DMS 273 (cell line): ENCODE measurements around the gene HYLS1.
"Not testable (repeated sequence)": the region's sequence is repeated elsewhere in the genome, so short reads cannot be mapped to it uniquely, and the experiment has no call there.

Experiments
- DNase-seq: peaks from one replicate; lab custom pipeline; 2025; ENCODE audit not compliant: unreplicated experiment; lab: John Stamatoyannopoulos, UW

The HYLS1 gene, protein sequence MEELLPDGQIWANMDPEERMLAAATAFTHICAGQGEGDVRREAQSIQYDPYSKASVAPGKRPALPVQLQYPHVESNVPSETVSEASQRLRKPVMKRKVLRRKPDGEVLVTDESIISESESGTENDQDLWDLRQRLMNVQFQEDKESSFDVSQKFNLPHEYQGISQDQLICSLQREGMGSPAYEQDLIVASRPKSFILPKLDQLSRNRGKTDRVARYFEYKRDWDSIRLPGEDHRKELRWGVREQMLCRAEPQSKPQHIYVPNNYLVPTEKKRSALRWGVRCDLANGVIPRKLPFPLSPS

DNA sequence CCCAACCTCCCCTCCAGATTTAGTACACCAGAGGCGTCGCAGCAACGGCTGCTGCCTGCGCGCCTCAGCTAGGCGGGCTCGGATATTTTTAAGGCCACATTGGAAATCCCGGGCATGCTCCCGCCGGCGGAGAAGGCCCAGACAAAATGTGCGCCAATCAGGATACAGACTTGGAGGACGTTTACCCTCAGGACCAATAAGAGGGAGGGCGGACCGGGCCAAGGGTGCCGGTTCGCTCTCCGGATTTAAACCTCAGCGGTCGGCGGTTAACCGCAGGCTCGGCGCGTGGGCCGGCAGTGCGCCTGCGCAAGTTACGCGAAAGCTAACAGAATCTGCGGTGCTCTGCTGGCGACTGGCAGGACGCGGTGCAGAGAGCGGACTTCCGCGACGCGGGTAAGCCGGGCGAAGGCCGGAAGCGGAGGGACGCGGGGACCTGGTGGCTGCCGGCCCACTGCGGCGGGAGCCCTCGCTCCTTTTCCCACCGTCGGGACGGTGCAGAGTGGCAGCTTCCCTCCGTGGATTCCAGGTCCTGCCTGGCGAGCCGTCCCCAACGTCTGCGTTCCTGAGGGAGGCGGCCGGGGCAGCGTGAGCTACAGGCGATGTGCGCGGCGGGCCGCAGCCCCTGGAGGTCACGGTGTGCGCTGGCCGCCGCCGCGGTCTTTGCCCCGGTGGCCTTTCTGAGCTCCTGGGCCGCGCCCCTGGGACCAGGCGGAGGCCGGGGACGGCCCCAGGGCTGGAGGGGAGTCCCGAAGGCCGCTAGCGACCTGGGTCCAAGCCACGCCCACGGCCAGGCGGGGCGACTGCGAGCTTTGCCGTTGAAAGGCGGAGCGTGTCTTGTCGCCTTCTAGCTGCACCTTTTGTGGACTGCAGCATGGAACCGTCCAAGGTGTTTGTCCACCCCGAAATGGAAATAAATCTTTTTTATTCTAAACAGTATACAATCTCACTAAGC, at the start of gene HYLS1:
Gene HYLS1, plus strand, starts transcription at position 296 of the 952 bp plus-strand sequence. CDS start 11,701 bp downstream, outside the sequence.
- DNase-seq: peak; percentile 86

DNA sequence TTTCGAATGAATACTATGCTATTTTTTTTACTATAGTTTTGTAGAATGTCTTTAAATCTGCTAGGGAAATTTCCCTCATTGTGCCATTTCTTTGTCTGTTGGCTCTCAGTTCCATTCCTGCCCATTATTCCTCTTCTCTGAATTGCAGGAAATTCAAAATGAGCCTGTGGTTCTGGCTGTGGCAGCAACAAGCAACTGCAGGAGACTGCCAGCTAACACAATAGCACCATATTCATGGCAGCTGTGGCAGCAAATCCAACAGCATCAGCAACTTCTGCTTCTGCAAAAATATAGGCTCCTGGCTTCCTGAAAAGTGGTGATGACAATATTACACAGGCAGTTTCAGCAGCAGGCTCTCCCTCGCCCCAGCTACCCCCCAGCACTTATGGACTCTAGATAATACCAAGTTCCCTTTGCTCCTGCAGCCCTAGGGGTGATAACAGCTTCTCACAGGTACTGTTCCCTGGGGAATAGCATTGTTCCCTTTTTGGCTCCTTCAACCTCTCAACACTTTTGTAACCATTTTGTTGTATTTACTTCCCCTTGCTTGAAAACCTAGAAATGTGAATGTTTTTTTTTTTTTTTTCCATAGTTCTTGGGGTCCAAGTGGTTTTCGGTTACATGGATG, 45.0 kb upstream of the HYLS1 start:
- DNase-seq: no peak

DNA sequence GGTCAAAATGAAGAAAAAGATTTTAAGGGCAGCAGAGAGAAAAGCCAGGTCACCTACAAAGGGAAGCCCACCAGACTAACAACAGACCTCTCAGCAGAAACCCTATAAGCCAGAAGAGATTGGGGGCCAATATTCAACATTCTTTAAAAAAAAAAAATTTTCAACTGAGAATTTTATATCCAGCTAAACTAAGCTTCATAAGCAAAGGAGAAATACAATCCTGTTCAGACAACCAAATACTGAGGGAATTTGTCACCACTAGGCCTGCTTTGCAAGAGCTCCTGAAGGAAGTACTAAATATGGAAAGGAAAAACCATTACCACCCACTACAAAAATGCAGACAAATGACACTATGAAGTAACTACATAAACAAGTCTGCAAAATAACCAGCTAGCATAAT, 41.3 kb upstream of the HYLS1 start:
- DNase-seq: no peak

DNA sequence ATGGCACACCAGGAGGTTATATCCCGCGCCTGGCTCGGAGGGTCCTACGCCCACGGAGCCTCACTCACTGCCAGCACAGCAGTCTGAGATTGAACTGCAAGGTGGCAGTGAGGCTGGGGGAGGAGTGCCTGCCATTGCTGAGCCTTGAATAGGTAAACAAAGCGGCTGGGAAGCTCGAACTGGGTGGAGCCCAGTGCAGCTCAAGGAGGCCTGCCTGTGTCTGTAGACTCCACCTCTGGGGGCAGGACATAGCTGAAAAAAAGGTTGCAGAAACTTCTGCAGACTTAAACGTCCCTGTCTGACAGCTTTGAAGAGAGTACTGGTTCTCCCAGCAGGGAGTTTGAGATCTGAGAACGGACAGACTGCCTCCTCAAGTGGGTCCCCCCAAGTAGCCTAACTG, 29.8 kb upstream of the HYLS1 start:
- DNase-seq: not testable (repeated sequence)

DNA sequence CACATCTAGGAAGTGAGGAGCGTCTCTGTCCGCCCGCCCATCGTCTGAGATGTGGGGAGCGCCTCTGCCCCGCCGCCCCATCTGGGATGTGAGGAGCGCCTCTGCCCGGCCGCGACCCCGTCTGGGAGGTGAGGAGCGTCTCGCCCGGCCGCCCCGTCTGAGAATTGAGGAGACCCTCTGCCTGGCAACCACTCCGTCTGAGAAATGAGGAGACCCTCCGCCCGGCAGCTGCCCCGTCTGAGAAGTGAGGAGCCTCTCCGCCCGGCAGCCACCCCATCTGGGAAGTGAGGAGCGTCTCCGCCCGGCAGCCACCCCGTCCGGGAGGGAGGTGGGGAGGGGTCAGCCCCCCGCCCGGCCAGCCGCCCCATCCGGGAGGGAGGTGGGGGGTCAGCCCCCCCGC, 24.7 kb upstream of the HYLS1 start:
- DNase-seq: not testable (repeated sequence)

DNA sequence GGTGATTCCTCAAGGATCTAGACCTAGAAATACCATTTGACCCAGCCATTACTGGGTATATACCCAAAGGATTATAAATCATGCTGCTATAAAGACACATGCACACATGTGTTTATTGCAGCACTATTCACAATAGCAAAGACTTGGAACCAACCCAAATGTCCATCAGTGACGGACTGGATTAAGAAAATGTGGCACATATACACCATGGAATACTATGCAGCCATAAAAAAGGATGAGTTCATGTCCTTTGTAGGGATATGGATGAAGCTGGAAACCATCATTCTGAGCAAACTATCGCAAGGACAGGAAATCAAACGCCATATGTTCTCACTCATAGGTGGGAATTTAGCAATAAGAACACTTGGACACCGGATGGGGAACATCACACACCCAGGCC, 22.1 kb upstream of the HYLS1 start:
- not testable (repeated sequence) for DNase-seq

DNA sequence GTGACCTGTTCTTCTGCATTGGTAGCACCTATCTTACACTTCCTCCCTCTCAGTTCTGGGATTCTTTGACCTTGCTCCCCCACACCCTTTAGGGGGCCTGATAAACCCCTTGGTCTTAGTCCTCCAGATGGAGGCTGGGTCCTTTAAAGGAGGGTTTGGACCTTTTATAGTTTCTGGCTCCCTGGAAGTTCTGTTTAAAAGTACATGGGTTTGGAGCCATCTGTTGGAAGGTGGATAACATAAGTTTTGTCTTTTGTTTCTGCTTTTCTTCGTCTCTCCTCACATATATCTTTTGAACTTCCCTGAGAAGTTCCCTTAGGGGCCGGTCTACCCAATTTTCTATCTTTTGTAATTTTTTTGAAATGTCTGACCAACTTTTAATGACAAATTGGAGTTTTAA, 17.9 kb upstream of the HYLS1 start:
- DNase-seq: no peak

DNA sequence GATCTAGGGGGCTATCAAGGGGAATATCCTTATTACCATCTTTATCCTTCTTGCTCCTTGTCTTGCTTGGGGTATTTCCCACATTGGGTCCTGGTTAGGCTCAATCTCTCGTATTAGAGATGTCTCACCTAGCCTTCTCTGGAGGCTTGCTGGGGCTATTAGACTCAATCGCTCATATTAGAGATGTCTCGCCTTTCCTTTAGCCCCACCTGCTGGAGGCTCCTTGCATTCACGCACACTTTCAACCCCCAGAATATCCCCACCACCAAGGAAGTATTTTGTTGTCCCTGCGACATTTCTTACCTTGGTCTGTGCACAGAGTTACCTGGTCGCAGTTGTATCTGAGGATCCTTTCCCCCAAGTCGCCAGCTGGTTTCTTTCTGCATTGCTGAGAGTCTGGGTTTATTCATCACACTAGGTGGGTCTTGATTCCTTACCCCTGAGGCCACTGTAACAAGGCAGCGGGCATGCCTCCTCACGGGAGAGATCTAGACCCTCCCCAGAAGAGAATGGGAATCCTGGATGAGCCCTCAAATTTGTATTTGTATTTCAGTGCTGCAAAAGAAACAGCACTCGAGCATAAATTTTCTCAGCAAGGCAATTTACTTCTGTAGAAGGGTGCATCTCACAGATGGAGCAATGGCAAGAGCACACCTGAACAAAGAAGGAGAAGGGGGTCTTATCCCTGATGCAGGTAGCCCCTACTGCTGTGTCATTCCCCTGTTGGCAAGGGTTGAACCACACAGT, 15.9 kb upstream of the HYLS1 start:
- peak; percentile 68 for DNase-seq

DNA sequence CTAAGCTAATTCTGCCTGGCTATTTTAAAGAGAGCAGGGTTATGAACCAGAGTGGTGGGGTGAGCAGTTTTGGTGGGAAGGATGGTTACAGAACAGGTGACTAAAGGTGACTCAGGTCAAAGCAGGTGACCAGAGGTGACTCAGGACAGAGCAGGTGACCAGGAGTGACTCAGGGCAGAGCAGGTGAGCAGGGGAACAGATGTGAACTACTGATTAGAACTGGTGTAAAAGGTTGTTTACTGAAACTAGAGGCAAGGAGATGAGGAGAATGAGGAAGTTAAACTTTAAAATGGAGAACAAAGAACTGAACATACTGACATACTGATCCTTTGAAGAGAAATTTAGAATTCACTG, 15.4 kb upstream of the HYLS1 start:
- no peak for DNase-seq

DNA sequence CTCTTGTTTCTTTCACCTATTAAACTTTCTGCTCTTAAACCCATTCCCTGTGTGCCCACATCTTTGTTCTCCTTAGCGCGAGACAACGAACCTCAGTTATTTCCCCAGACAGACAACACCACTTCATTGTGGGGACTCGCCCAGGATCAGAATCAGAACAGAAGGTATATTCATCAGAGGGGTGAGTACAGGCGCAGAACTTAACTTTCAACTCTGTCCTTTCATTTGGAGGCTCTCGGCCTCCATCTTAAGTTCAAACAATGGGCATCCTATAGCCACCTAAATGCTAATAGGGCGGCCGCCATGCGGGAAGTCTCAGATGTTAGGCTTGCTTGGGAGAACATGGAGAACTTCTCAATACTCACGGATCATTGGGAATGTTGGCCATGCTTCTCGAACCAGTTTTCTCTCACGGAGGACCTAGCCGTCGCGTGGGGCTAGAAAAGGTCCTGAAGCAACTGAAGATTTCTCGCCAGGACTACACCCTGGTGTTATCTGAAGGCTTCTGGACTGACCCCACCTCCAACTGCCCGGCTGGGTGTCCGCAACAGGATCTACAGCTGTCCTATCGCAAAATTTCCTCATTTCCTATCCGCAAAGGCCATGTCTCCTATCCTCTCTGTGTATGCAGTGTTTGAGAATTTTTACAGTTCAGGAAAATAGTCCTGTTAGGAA, 13.4 kb upstream of the HYLS1 start:
- no peak for DNase-seq

DNA sequence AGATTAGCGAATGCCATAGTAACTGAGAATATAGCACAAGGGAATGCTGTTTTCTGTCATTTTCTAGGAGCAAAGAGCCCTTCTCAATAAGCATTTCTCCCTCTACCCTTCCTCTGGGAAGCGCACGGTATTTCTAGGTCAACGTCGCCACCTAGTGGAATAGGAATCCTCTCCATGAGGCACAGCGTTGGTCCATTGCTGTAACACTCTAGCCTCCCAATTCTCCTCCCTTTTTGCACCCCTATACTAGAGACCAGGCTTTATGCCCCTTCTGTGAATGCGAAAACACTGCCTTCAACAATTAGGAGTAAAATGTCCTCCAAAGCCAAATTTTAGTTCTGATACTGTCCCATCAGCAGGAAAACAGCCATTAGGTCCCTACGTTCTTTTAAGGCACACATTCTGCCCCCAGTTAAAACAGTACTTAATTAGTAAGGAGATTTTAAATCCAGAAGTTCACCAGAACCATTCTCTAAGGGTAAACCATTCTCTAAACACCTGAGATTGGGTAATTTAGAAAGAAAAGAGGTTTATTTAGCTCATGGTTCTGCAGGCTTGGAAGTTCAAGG, 12.8 kb upstream of the HYLS1 start:
- DNase-seq: peak; percentile 81

DNA sequence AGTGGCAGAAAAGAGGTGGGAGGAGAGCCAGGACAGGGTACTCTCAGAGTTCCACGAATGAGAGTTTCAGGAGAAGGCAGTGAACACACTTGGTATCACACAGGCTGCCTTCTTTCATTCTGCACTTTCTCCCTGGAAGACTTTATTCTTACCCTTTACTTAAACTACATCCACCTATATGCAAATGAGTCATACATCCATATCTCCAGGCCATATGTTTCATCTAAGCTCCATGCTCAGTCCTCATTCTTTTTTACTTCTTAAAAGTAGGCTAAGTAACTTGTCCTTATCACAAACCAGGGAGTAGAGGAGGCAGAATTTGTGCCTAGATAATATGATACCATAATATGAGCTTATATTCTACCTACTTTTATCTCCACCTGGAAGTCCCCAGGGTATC, 6.2 kb upstream of the HYLS1 start:
- DNase-seq: no peak

DNA sequence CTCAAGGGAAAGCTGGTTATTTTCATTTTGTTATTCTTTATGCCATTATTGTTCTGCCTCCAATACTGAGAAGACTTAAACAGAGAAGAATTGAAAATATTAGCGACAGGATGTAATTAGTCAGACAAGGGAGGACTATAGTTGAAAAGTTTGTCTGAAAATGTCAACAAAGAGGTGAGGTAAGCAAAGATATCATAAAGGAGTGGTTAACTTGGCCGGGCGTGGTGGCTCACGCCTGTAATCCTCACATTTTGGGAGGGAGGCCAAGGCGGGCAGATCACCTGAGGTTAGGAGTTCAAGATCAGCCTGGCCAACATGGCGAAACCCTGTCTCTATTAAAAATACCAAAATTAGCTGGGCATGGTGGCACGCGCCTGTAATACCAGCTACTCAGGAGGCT, 4.1 kb upstream of the HYLS1 start:
- no peak for DNase-seq

DNA sequence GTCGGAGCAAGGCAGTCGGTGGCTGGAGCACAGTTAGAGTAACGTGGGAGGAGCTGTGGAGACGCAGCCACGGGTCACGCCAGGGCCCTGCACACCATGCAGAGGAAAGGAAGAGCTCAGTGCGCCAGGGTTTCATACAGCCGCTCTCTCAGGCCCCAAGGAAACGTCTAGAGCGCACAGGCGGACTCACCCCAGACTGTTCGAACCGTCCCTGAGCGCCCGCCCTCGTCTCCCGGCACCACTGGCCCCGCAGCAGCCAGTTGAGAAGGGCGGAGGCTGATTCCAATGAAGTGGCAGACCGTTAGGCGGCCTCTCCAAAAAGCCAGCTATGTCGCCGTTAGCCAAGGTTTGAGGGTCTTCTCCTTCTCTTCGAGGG, 483 bp upstream of the HYLS1 start:
- DNase-seq: no peak

DNA sequence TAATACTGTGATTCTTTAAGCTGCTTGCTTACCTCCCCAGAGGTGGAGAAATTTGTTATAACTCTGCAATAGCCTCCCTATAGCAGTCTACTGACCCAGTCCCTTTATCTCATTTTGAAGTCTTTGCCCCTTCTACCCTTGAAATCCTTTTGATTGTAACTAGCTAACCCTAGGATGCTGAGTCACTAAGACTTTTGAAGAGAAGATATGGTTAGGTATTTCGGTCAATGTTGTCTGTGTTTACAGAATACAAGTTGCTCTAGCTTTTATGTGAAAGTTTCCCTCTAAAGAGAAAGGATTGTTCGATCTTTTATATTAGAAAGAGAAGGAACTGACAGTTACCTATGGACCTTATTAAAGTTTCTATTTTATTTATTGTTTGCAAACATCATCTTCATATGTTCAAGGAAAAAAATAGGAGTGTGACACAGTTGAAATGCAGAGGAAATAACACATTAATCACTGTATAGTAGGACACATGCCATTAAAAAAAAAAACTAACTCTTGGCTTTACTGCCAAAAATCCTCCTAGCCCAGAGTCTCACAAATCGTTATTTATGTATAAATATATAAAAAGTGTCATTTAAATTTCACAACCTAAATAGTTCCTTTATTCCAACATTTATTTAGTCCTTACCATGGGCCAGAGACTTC, 3.1 kb downstream of the HYLS1 start:
- no peak for DNase-seq

DNA sequence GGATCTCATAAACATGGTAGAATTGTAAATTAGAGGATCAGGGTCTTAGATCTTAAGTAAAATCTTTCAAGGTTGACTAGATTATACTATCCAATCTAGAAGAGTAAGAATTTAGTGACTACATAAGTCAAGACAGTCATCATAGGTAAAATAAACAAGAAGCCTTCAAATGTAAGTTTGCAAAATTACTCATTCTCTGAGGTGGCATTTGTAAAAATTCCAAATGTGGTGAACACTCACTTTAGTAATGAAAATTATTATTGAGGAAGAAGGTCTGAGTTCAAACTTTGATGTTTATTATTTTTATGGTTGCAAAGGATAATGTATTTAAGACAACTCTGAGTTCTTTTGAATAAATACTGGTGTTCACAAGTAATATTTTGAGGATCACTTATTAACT, 4.6 kb downstream of the HYLS1 start:
- DNase-seq: no peak

DNA sequence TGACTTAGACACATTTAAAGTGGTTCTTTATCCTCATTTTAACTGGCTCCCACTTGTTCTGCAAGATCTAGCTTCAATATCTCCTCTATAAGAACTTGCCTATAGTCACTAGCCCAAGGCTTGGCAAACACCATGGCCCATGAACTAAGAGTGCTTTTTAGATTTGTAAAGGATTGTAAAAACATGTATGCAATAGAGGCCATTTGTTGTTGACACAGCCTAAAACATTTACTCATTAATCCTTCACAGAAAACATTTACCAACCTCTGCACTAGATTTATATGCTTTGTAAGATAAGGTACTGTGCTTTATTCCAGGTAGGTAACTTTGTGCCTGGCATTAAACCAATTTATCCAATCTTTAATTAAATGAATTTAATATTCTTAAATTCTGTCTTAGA, 5.5 kb downstream of the HYLS1 start:
- no peak for DNase-seq

DNA sequence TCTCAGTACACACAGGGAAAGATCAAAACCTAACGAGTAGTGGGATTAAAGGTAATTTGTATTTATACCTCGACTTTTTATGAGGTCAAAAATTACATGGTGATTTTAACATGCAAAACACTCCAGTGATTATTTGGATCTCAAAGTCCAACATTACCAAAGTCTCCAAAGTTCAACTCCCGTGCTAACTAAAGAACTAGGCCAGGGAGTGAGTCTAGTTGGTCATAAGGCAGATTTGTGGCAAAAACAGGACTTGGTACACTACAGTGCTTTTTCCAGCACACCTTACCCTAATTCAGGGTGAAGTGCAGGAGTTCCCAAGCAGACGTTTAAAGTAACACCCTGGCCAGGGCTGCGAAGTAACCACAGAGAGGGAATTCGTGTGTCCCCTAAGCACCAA, 14.4 kb downstream of the HYLS1 start:
- DNase-seq: no peak

DNA sequence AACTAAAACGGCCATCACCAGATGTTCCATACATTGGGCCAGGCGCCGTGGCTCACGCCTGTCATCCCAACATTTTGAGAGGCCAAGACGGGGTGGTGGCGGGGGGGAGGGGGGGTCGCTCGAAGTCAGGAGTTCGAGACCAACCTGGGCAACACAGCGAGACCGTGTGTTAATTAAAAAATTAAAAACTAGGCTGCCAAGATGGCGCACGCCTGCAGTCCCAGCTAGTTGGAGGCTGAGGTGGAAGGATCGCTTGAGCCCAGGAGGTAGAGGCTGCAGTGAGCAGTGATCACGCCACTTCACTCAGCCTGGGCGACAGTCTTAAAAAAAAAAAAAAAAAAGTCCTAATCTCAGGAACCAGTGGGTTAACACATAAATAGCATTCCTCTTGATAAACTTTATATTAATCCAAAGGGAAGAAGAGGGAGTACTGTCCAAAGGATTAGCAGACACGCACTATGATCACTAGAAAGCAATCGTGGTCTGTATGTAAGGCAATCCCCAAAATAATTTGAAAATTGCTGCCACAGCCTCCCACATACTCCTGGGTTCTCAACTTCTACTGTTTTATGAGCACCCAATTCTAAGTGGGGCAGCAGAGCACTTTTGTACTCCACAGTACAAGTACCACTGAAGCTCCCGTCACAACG, 14.9 kb downstream of the HYLS1 start:
- DNase-seq: no peak
